Endothelial cell of umbilical vein (primary cell): Measurements from ENCODE around the gene PER1. TPM values are rescaled to one million over a fixed set of nuclear protein-coding genes. Genes with fewer than 3 reads are reported as not detected.

Experiments
- BruUV-seq: library from RNA; stranded (reverse); fragments of 400-500 nt; replicated peaks from 2 replicates; lab custom pipeline; 2021; lab: Mats Ljungman, UMichigan
- CTCF ChIA-PET: fragments of 300-600, 350-600 bp; sonication (Branson Sonifier 250); formaldehyde crosslinking; loops from one replicate; lab custom pipeline; 2021; ENCODE audit warnings: antibody characterized with exemption, inconsistent platforms; lab: Charles Lee
- POLR2A ChIA-PET: fragments of 300-600, 350-600 bp; sonication (Branson Sonifier 250); formaldehyde crosslinking; loops from one replicate; lab custom pipeline; 2021; ENCODE audit warnings: antibody characterized with exemption, inconsistent platforms; lab: Charles Lee
- DNase-seq: peaks from one replicate; pipeline ENCODE4 v3.0.0-alpha.2; 2011; ENCODE audit warnings: low read depth, low spot score
- FAIRE-seq: peaks from 2 replicates; lab custom pipeline; 2011; peaks lifted over from hg19 to GRCh38; lab: Jason Lieb, UNC
- H2AFZ ChIP-seq: 2 replicates; pipeline ENCODE4 v1.6.0; 2012; ENCODE audit warnings: low read depth, low read length, control low read depth, inconsistent platforms
- H3K27ac ChIP-seq: 2 replicates; pipeline ENCODE4 v1.5.1; 2011; ENCODE audit warnings: low read depth, mild to moderate bottlenecking, control low read depth, low read length, moderate library complexity; ENCODE audit not compliant: insufficient read depth
- H3K27me3 ChIP-seq, 2 experiments: 2 replicates each; pipeline versions ENCODE4 v1.6.0 to v1.6.1; 2011; ENCODE audit warnings: low read length in 2 of 2, mixed read lengths in 1 of 2; ENCODE audit not compliant: control insufficient read depth in 2 of 2, insufficient read depth in 2 of 2
- H3K36me3 ChIP-seq, 2 experiments: 2 replicates in 1 of 2; 3 replicates in 1 of 2; pipeline ENCODE4 v1.5.1; 2011; ENCODE audit warnings: low read length in 2 of 2, mild to moderate bottlenecking in 1 of 2, moderate library complexity in 1 of 2; ENCODE audit not compliant: control insufficient read depth in 2 of 2, insufficient read depth in 2 of 2; ENCODE audit errors: extremely low read depth in 1 of 2
- H3K4me1 ChIP-seq: 3 replicates; pipeline ENCODE4 v1.5.1; 2011; ENCODE audit warnings: mild to moderate bottlenecking, low read length; ENCODE audit not compliant: control insufficient read depth, insufficient read depth; ENCODE audit errors: extremely low read depth
- H3K4me2 ChIP-seq: 2 replicates; pipeline ENCODE4 v1.6.1; 2011; ENCODE audit warnings: low read length, control low read depth, mixed read lengths; ENCODE audit not compliant: insufficient read depth
- H3K4me3 ChIP-seq, 3 experiments: fragments of 200-600 bp in 1 of 3; sonication (generic), shearing (Covaris generic) in 1 of 3; replicated peaks in 1 of 3; 2 replicates each; pipeline ENCODE4 v1.5.1; 2011 to 2016; ENCODE audit warnings: control low read depth in 3 of 3, low read length in 3 of 3, mild to moderate bottlenecking in 2 of 3, inconsistent platforms in 1 of 3, low read depth in 1 of 3, moderate library complexity in 1 of 3; ENCODE audit not compliant: insufficient read depth in 1 of 3
- H3K79me2 ChIP-seq: 2 replicates; pipeline ENCODE4 v1.6.0; 2012; ENCODE audit warnings: low read length, inconsistent platforms; ENCODE audit not compliant: control insufficient read depth, insufficient read depth
- H3K9ac ChIP-seq: replicated peaks from 2 replicates; pipeline ENCODE3; 2011; ENCODE audit warnings: low read length, control low read depth; ENCODE audit not compliant: insufficient read depth; ENCODE audit errors: extremely low read depth
- H3K9me1 ChIP-seq: replicated peaks from 3 replicates; pipeline ENCODE4 v1.6.0; 2011; ENCODE audit warnings: mild to moderate bottlenecking, low read length; ENCODE audit not compliant: control insufficient read depth, insufficient read depth; ENCODE audit errors: extremely low read depth
- H3K9me3 ChIP-seq: replicated peaks from 2 replicates; pipeline ENCODE4 v1.5.1; 2012; ENCODE audit warnings: low read length, inconsistent platforms; ENCODE audit not compliant: control insufficient read depth, insufficient read depth
- H4K20me1 ChIP-seq: replicated peaks from 2 replicates; pipeline ENCODE3; 2011; ENCODE audit warnings: mild to moderate bottlenecking, low read length; ENCODE audit not compliant: control insufficient read depth, insufficient read depth; ENCODE audit errors: extremely low read depth
- CTCF ChIP-seq, 2 donors: IDR thresholded peaks; 1 replicate in 1 of 2; 2 replicates in 1 of 2; pipeline ENCODE4 v1.5.1; 2011; ENCODE audit warnings: low read length in 2 of 2, mild to moderate bottlenecking in 2 of 2, moderate library complexity in 2 of 2, control low read depth in 1 of 2, inconsistent platforms in 1 of 2, low read depth in 1 of 2; ENCODE audit not compliant: insufficient read depth in 1 of 2; ENCODE audit errors: extremely low read depth in 1 of 2
- EZH2 ChIP-seq: IDR thresholded peaks from 2 replicates; pipeline ENCODE4 v1.6.1; 2012; ENCODE audit warnings: borderline replicate concordance, low read depth, mild to moderate bottlenecking, moderate library complexity, low read length, inconsistent platforms; ENCODE audit not compliant: severe bottlenecking
- FOS ChIP-seq: IDR thresholded peaks from 2 replicates; pipeline ENCODE4 v1.6.1; 2011; ENCODE audit warnings: mild to moderate bottlenecking, low read length, moderate library complexity, borderline replicate concordance; ENCODE audit not compliant: insufficient read depth
- GATA2 ChIP-seq: IDR thresholded peaks from 2 replicates; pipeline ENCODE4 v1.7.0; 2011; ENCODE audit warnings: low read depth, mild to moderate bottlenecking, moderate library complexity, mixed read lengths, low read length; ENCODE audit not compliant: insufficient read length, insufficient read depth
- JUN ChIP-seq: IDR thresholded peaks from 2 replicates; pipeline ENCODE4 v1.6.1; 2011; ENCODE audit warnings: borderline replicate concordance, low read depth; ENCODE audit not compliant: insufficient read length, insufficient read depth
- MAX ChIP-seq: IDR thresholded peaks from 2 replicates; pipeline ENCODE4 v1.6.1; 2011; ENCODE audit not compliant: insufficient read depth, insufficient read length
- MYC ChIP-seq: IDR thresholded peaks from one replicate; pipeline ENCODE4 v1.6.1; 2011; ENCODE audit warnings: mild to moderate bottlenecking, low read depth, low read length
- POLR2A ChIP-seq: IDR thresholded peaks from 2 replicates; pipeline ENCODE4 v1.6.1; 2012; ENCODE audit warnings: low read depth, mild to moderate bottlenecking, control low read depth, low read length
- POLR2AphosphoS5 ChIP-seq: IDR thresholded peaks from 2 replicates; pipeline ENCODE4 v1.6.1; 2012; ENCODE audit warnings: low read depth, mild to moderate bottlenecking, control low read depth, low read length, moderate library complexity; ENCODE audit not compliant: insufficient read depth
- dilution Hi-C: fragments of 300-500 bp; cut with MboI; formaldehyde crosslinking; loops from one replicate; pipeline ENCODE4 v1.15.0; 2019; ENCODE audit warnings: low sequenced_read_pairs; ENCODE audit not compliant: extremely low pct_ligation_motif_present
- intact Hi-C: fragments of 100-400 bp; cut with micrococcal nuclease; formaldehyde crosslinking; loops from one replicate; pipeline ENCODE4 v1.10.0; 2022
- polyA plus RNA-seq, 4 experiments: library from polyadenylated mRNA; depleted of rRNA in 3 of 4; stranded (reverse) in 3 of 4; unstranded in 1 of 4; fragments of >200 nt; gene quantifications; 2 replicates each; pipeline versions ENCODE4 v1.2.1 to v1.2.3, GENCODE V29; 2011 to 2012; ENCODE audit warnings: missing spikeins in 1 of 4
- total RNA-seq: library from RNA; stranded (reverse); gene quantifications from 2 replicates; pipeline ENCODE4 v1.2.3, GENCODE V29; 2021

Gene PER1
- total and polyA plus RNA-seq, 2 donors (not counting 3 experiments of a cell fraction or from before 2014, with no cell fraction given): 12.1 to 32.1 TPM

- H3K79me2 ChIP-seq: peaks cover 8% of the 10 kb centered on the region
- H3K4me1 ChIP-seq: peaks cover 27% of the 10 kb centered on the region
- TSS peak; percentile 20 for BruUV-seq
- H3K4me3 ChIP-seq: peak overlapping the region in 2 of 3 experiments; percentile 9 to 43
- peak overlapping the region; percentile 63 for H3K4me2 ChIP-seq
- peak overlapping the region; percentile 61 for H3K9ac ChIP-seq
- H3K36me3 ChIP-seq: no peaks in the 10 kb centered on the region
- H3K9me3 ChIP-seq: no peaks in the 10 kb centered on the region
- peak; percentile 98 for TF ChIP-seq MAX
- TF ChIP-seq POLR2A: peak; percentile 83
- no peak for TF ChIP-seq POLR2AphosphoS5
- no peaks in the 10 kb centered on the region for H4K20me1 ChIP-seq
- intact Hi-C loops (no loop called here), dilution Hi-C loops (no loop called here)
- H3K27ac ChIP-seq: peak overlapping the region; percentile 50
- FAIRE-seq: peak; percentile 92
- no peaks in the 10 kb centered on the region for H3K9me1 ChIP-seq
- peak overlapping the region; percentile 61 for H2AFZ ChIP-seq
- no peaks in the 10 kb centered on the region for H3K27me3 ChIP-seq
- CTCF ChIA-PET: interaction anchor here (0.8 to 1.6 kb wide), 6 partner anchors 18 to 109 kb away, joined by 3 to 7 read pairs (median 4); partner anchors contain the start of genes AURKB and CTC1
- POLR2A ChIA-PET: interaction anchor here (0.6 to 2.0 kb wide), 5 partner anchors 8 to 32 kb away, joined by 3 to 9 read pairs (median 6); partner anchors contain the start of gene AURKB
- DNase-seq: peak; percentile 93
Observed at GRCh38 chr17:8192070-8192815, 40.0 kb upstream of the PER1 start.

- H3K9me3 ChIP-seq: no peaks in the 10 kb centered on the region
- no peaks in the 10 kb centered on the region for H4K20me1 ChIP-seq
- DNase-seq (no peak), FAIRE-seq (no peak)
- TF ChIP-seq MAX (no peak), GATA2 (no peak), FOS (no peak), MYC (no peak), JUN (no peak), POLR2A (no peak), POLR2AphosphoS5 (no peak), CTCF (IDR thresholded peaks at IDR 0.05; ENCODE audit: extremely low read depth in 1 of 2, insufficient read depth in 1 of 2, low read depth in 1 of 2, low read length in 2 of 2) (no peak), EZH2 (no peak)
- no TSS peak for BruUV-seq
- H3K27me3 ChIP-seq: no peaks in the 10 kb centered on the region
- no peak overlapping the region for H3K9ac ChIP-seq
- peaks cover 27% of the 10 kb centered on the region for H3K4me1 ChIP-seq
- H2AFZ ChIP-seq: peak overlapping the region; percentile 65
- dilution Hi-C loops: no loop called here
- H3K4me2 ChIP-seq: peak overlapping the region; percentile 70
- intact Hi-C loops: no loop called here
- H3K27ac ChIP-seq: no peak overlapping the region
- H3K9me1 ChIP-seq: no peaks in the 10 kb centered on the region
- ChIA-PET CTCF (interaction anchor here (0.5 to 4.3 kb wide), 9 partner anchors 9 to 473 kb away, joined by 3 to 34 read pairs (median 4); partner anchors contain the start of gene AURKB), POLR2A (interaction anchor here (0.6 to 1.4 kb wide), 6 partner anchors 8 to 58 kb away, joined by 3 to 16 read pairs (median 4); partner anchors contain the start of genes AURKB and CTC1)
- H3K4me3 ChIP-seq: peak overlapping the region in 2 of 3 experiments; percentile 3 to 39
- peaks cover 8% of the 10 kb centered on the region for H3K79me2 ChIP-seq
- no peaks in the 10 kb centered on the region for H3K36me3 ChIP-seq
Observed at GRCh38 chr17:8190506-8190905, 38.3 kb upstream of the PER1 start.
